ENCODE data around the gene REELD1.

Gene REELD1

DNA sequence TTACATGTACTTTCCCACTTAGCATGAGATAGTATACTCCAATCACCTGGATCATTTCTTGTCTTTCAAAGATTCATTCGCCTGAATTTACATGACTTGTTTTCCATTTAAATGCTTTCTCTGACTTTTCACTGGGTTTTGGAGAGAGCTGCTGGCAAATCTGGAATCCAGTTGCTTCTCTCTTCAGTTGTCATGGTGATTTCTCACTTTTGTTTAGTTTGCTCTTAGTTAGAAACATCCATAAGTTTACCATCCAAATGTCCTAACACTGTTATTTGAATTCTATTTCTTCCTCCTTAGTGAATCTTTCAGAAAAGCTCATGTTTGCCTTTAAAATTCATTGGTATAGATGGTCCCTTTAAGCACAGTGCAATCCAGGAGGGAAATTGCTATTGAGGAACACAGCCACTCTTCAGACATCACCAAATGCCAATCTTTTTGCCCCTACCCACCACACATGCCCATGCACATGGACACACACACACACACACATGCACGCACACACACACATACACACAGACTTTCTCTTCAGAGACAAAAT, 51.7 kb downstream of the REELD1 start:
- DNase-seq (ENCODE audit: low read depth in 2 of 2): no peak

DNA sequence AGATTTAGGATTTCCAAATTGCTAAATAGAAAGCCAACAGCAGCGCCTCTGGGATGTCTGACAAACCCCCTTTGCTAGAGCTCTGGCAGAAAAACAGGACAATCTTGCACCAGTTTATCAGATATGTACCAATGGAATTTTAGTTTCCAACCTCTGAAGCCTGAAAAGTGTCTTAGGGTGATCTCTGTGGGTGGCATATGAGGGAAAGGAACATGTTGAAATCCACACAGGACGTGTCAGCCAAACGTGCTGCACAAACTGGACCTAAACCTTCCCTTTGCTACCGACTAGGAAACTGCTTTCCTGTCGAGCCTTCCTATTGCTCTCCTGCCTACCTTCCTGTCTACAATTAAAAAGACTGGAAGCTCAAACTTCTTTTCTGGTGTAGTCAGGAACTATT, 53.5 kb downstream of the REELD1 start:
- DNase-seq (ENCODE audit: low read depth in 2 of 2): no peak

DNA sequence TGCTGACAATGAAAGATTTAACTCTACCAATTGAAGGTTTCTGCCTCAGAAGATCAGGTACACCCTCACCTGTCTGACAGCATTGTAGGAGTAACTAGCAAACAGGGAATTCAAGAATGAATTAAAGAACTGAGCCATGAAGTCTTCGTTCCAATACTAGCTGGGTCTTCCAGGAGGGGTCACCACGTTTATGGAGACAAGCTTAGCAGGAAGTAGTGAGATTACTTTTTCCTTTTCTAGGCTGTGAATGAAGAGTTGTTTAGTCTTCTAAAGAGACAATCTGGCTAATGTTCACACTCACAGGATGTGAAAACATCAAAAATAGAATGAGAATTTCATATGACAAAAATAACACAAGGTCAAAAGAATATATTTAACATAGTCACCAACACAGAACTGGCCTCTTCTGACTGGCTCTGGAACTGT, 54.9 kb downstream of the REELD1 start:
- no peak for DNase-seq (ENCODE audit: low read depth in 2 of 2)

DNA sequence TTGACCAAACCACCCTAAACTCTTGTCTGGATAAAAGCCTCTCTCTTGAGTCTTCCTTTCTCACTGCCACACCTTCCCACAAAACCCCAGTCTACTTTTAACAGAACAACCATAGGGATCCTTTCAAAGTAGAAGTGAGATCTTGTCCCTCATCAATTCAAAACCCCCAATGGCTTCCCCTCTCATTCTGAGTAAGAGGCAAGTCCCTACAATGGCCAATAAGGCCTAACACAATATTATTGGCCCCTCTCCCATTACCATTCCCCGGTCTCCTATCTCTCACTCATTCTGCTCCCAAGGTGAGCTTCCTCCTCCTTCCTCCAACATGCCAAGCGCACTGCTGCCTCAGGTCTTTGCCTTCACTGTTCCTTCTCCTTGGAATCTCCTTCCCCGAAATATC, 57.1 kb downstream of the REELD1 start:
- DNase-seq (ENCODE audit: low read depth in 2 of 2): no peak

DNA sequence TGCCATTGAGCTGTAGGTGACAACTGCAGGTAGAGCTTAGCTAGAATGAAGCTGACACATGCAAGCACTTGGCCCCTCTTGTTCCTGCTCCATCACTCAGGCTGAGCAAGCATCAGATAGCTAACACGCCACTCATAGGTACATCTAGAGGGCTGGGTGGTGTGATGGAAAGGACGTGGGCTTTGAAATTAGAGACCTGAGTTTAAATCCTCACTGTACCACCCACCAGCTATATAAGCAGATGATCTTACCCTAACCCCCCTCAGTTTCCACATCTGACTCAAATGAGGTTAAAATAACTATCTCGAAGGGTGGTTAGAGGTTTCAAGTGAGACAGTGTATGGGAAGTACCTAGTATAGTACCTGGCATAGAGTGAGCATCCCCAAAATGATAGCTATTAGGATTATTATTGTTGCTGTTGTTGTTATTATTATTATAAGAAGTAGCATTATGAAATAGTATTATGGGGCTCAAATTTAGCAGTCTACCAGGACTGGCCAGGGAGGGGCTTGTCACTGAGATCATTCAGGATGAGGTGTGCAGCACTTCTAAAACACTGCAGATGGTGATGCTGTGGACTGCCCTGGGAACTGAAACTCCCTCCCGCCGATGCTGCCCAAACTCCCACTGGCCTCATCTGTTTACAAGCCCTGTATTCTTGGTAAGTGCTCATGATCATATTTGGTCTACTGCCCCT, 59.0 kb downstream of the REELD1 start:
- DNase-seq (ENCODE audit: low read depth in 2 of 2): no peak

DNA sequence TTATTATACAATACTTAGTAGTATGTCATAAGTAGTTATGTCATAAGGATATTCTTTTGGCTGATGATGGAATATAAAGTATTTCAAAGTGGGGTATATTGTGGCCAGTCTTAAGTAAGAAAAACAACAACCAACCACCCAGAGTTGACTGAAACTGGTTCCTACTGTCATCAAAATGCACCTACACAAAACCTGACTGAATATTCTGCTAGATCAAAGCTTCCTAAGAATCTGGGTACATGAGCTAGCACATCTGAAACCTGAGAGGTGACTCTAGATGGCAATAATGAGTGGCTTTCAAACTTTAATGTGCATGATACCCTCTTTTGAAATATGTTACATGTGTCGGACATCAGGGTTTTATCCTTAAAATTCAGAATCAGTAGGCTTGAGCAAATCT, 60.4 kb downstream of the REELD1 start:
- no peak for DNase-seq (ENCODE audit: low read depth in 2 of 2)

DNA sequence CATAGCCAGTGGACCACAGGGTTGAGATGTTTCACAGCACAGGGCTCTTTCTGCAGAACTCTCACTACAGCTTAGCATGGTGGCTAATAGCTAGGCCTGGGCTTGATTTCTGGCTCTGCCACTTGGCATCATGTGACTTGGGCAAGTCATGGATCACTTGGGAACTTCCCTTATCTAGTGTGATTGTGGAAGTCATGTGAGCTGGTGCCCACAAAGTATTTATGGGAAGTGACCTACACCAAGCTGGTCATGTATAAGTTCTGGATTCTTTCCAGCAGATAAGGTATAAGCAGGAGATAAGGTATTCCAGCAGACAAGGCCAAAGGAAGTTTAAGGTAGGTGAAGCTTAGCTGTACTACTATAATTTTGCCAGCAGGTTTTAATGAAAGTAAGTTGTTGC, 61.0 kb downstream of the REELD1 start:
- DNase-seq (ENCODE audit: low read depth in 2 of 2): no peak

DNA sequence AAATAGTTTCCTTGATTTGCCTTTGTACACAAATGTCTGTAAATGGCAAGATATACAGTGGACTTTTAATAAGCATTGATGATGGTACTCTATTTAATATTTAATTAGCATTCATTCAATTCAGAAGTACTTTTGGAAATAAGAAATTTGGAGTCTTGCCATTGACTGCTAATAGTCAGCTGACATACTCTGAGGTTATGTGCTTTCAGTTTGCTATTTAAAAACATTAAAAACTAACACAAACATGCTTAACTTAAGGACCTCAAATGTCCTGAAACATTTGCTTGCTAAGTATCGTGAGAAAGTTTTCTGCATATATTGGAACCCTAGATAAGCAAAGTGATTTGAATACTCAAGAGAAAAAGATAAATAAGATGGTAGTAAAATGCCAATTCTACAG, 64.6 kb downstream of the REELD1 start:
- no peak for DNase-seq (ENCODE audit: low read depth in 2 of 2)

All from stimulated activated CD8-positive, alpha-beta memory T cell treated with anti-CD3 and anti-CD28 coated beads, Interleukin-15, amount 100 ng/mL, for 4 hours (primary cell).